GM19239 (cell line): ENCODE results near the gene NOTCH4.

ENCODE experiments used
- DNase-seq: peaks from one replicate; pipeline ENCODE4 v3.0.0; 2011; ENCODE audit warnings: low spot score; ENCODE audit not compliant: insufficient read length
- FAIRE-seq: peaks from 2 replicates; lab custom pipeline; 2011; peaks lifted over from hg19 to GRCh38; lab: Jason Lieb, UNC

Gene NOTCH4

GRCh38 chr6:32183030-32183429 is 40.8 kb downstream of the NOTCH4 start:
- no peak for DNase-seq
- no peak for FAIRE-seq

- DNase-seq (no peak), FAIRE-seq (no peak)
Measured at GRCh38 chr6:32182555-32182981, 41.3 kb downstream of the NOTCH4 start.

GRCh38 chr6:32181915-32182529 is 41.8 kb downstream of the NOTCH4 start:
- FAIRE-seq: no peak
- no peak for DNase-seq

GRCh38 chr6:32181148-32181702 is 42.6 kb downstream of the NOTCH4 start:
- FAIRE-seq: no peak
- DNase-seq: no peak

GRCh38 chr6:32179766-32180405 is 44.0 kb downstream of the NOTCH4 start:
- no peak for DNase-seq
- FAIRE-seq: no peak

DNA sequence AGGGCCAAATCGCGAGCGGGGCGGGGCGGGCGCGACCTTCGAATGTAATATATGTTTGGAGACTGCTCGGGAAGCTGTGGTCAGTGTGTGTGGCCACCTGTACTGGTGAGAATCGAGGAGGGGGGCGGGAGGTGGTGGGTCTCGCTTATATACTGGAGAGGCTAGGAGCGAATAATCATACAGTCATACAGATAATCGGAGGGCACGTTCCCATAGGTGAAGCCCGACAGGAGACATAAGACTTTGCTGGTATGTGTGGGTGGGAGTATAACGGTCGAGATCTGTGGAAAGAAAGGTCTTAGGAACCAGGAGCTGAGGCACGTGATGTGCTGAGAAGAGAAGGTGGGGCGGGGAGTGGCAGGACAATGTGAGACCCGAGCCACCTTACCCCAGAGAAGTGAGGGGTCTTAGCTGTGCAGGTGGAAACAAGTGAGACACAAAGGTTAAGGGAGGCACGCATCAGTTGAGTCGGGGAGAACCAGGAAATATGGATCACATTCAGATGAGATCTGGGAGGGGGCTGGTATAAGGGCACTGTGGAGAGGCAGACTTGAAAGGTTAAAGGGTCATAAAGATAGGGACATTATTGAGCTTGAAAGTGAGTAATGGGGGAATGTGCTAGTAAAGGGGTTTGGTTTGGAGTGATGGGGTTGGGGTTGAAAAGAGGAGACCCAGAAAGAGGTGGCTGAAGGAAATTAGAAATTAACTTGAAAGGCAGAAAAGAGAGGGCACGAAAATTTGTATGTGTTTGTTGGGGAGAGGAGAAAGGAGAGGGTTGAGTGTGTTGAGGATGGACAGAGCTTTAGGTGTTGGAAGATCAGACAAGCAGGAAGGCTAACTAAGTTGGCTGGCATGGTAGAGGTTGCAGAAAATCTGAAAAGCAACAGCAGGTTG is 45.1 kb downstream of the NOTCH4 start:
- FAIRE-seq (peak; percentile 11), DNase-seq (no peak)

GRCh38 chr6:32177788-32178546 is 45.9 kb downstream of the NOTCH4 start, which contains the start of gene RNF5:
RNF5 (plus strand) TSS chr6:32178405; CDS start chr6:32178512, 107 bp downstream.
- FAIRE-seq: peak; percentile 98
- DNase-seq: peak; percentile 90

DNA sequence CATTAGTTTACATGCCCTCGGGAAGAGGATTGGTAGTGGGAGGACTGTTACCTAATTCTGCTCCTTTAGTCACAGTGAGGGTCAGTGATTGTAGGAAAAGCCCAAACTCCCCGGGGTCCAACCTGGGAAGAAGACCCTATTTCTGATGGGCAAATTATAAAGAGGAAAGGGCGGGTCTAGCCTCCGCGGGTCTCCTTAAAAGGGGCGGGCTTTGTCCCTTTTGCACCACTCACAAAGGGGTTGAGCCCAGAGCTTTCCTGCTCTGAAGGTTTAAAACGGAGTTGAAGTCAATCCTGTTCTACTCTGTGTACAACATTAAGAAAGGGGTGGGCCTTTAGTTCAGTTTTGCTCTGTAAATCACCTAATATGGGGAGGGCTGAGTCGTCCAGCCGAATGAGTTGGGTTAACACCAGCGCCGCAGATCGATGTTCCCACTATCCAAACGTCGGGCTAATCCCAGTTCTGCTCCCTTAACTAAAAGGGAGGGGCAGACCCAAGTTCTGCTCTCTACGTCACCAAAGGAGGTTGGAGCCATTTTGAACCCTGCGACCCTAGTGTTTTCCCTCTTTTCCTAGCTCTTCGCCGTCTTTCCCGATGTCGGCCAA is 46.6 kb downstream of the NOTCH4 start:
- FAIRE-seq: peak; percentile 21
- DNase-seq: no peak

GRCh38 chr6:32176476-32177182 is 47.2 kb downstream of the NOTCH4 start:
- no peak for FAIRE-seq
- no peak for DNase-seq

GRCh38 chr6:32175711-32176475 is 48.0 kb downstream of the NOTCH4 start, which contains the start of gene AGPAT1:
AGPAT1 (minus strand) TSS chr6:32176084; CDS start chr6:32171496, 4,588 bp downstream.
- peak; percentile 84 for FAIRE-seq
- DNase-seq: peak; percentile 97

DNA sequence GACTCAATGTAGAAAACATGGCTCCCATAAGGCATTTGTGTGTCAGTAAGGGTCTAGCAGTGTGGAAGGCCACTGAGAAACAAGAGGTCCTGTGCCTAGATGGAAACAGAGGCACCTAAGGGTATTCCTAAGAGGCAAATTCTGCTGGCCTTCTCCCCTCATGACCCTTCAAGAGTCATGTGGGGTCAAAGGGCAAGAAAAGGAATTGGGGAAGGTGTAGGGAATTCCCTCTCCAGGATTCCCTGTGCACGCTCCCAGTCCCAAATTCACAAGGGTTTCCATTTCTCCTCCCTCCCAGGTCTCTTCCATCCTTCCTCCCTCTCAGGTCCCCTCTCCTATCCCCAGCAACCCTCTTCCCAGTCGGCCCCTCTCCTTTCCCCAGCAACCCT is 48.6 kb downstream of the NOTCH4 start:
- FAIRE-seq: no peak
- DNase-seq: no peak

DNA sequence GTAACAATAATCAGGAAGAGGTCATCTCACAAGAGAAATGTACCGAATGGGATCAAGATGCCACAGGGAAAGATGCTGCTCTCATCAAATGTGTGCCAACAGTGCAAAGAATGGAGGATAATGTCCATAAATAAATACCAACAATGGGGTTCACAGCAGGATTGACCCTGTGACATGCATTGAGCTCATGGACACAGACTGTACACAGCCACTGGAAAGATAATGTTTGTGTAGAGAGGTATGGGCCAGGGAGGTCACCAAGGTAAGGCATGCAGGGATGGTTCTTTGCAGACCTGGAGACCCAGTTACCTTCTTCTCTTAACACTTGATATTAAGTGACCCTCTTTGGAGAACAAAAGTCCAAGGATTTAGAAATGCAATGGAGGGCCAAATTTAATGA is 49.5 kb downstream of the NOTCH4 start:
- no peak for DNase-seq
- FAIRE-seq: no peak

GRCh38 chr6:32173051-32173727 is 50.7 kb downstream of the NOTCH4 start:
- FAIRE-seq: no peak
- no peak for DNase-seq

- no peak for FAIRE-seq
- no peak for DNase-seq
Measured at GRCh38 chr6:32171234-32171633, 52.6 kb downstream of the NOTCH4 start.

- DNase-seq: no peak
- FAIRE-seq: no peak
Measured at GRCh38 chr6:32170294-32170693, 53.6 kb downstream of the NOTCH4 start.

DNA sequence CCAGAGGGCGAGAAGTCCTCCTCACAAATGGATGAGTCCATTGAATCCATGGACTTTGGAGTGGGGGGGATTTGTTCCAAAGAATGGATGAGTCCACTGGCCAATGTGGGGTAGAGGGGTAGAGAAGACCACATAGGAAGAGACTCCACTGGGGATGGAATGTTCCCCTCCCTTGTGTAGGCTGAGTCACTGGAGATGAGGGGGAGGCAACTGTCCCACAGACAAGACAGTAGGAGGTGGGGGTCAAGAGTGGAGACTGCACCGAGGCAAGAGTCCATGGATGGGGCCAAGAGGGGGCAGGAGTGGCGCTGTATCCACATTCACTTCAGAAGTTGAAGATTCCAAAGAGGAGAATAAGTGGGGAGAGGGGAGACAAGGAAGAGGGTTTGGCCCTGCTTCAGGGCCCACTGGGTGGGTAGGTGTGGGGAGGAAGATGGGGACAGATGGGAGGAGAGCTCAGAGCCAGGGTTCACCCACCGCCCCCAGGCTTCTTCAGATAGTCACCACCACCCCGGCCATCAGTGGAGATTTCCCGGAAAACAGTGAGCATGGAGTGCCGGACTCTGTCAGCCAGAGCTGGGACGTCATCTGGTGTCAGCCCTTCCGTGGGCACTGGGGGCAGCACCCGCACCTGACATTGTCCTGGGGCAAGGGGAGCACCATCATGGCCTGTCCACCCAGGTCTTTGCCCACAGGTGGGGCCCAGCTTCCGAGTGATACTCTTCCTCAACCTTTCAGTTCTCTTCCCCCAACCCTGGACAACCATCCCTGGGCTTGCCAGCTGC is 54.9 kb downstream of the NOTCH4 start:
- DNase-seq (no peak), FAIRE-seq (no peak)

DNA sequence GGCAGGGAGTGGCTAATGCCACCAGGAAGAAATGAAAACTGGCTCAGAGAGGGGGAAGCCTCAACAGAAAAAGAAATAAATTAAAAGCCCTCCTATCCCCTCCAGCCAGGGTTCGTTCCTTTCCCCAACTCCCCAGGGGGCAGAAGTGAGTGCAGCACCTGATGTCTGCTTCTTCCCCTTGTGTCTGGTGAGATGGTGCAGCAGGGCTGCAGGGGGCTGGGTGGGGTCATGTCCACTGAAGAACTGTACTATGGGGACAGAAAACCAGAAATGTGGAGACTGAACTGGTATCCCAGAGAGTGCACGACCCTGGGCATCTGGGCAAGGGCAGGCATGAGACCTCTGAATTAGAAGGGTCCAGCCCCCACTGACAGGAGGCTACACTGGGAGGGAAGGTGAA is 55.5 kb downstream of the NOTCH4 start:
- DNase-seq (no peak), FAIRE-seq (no peak)
